ENCODE measurements around the gene PLCD4.

PLCD4 gene

DNA sequence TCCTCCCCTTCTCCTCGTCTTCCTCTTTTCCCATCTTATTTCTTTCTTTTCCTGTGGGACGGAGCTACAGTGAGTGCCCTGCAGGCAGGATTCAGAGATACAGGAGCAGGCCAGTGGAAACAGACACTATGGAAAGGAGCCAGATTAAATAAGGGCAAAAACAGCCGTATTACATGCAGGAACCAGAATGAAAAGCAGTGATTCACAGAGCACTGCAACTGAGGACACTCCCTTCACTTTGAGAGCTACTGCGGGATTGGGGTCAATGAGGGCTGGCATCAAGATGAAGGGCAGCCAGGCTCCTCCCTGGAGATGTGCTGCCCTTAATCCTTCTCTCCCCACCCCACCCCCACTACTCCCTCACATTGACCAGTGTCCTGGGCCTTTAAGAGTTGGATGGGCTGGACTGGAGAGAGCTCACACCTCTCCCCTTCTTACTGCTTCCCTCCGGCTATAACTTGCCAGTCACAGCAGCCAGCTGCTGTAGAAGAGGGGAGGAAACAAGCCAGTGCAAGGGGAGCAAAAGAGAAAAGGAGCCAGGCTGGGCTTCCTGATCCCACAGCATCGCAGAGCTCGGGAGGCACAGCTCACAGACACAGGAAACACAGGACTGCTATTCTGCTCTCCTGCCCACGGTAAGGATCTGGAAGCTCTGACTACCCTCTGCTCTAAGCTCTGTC is at the start of gene PLCD4:
Gene PLCD4, plus strand, starts transcription at position 464 of the 680 bp plus-strand sequence. CDS start 7,841 bp downstream, outside the sequence.
- no peak for DNase-seq

DNA sequence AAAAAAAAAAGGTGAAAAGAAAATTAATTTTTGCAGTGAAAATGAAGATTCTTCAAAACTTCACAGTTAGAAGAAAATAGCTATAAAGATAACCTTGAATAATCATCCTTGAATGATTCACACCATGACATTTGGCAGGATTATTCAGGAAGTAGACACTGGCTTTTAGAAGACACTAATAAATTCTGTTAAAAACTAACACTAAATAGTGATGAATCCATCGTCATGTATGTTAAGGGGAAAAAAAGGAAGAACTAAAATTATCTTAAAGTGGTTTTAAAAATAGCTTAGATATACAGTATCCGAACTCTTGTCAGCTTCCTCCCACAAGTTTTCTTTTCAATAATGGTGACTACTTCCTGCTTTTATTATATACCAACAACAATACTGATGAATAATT is 49.8 kb upstream of the PLCD4 start:
- no peak for DNase-seq

DNA sequence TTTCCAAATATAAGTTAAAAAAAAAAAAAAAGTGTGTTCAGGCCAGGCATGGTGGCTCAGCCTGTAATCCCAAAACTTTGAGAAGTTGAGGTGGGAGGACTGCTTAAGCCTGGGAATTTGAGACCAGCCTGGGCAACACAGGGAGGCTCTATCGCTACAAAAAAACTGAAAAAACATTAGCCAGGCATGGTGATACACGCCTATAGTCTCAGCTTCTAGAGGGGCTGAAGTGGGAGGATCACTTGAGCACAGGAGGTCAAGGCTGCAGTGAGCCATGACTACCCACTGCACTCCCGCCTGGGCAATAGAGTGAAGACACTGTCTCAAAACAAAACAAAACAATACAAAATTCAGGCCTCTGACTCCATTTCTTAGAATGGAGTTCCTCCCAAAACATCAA is 48.7 kb upstream of the PLCD4 start:
- DNase-seq: no peak

DNA sequence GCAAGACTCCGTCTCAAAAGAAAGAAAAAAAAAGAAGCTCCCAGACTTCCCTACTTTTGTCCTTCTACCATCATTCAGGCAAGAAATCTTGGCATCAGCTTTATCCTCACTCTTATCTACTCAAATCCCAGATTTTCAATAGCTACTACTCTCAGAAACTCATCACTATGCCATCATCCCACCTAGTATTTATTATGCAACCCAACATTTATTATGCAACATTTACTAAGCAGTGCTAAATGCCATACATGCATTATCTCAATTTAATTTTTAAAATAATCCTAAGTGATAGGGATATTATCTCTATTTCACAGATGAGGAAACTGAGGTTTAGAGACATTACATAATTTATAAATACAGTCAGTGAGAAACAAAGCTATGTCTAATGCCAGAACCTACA is 43.6 kb upstream of the PLCD4 start:
- DNase-seq: no peak

DNA sequence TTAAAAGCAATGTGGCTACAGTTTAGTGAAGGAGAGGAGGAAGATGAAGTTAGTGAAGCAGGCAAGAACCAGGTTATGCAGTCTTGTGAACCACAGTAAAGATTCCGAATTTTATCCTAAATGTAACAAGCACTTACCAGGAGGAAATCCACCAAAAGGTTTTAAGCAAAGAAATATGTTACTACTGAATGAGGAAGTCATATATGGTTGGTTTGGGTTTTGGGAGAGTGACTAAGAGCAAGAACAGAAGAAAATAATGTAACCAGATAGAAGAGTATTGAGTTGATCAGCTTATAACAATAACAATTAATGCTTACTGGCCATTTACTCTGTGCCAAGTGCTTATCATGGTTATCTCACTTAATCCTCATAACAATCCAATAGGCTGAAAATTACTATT is 41.4 kb upstream of the PLCD4 start:
- DNase-seq: no peak

DNA sequence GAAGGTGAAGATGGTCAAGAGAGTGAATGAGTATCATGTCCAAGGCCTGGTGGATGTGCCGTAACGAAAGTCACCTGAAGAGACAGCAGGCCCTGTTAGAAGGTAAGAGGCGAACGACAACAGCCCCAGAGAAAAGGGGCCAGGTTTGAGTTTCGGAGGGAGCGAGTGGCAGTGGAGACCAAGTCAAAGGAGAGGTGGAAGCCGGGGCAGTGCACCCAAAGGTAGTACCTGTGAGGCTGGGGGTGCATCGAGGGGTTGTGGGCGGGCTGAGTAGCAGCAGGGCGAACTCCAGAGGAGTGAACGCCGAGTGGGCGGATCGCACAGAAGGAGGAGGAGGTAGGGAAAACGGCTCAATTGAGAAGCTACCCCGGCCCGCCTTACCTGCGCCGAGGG is 39.9 kb upstream of the PLCD4 start:
- DNase-seq: peak; percentile 72

DNA sequence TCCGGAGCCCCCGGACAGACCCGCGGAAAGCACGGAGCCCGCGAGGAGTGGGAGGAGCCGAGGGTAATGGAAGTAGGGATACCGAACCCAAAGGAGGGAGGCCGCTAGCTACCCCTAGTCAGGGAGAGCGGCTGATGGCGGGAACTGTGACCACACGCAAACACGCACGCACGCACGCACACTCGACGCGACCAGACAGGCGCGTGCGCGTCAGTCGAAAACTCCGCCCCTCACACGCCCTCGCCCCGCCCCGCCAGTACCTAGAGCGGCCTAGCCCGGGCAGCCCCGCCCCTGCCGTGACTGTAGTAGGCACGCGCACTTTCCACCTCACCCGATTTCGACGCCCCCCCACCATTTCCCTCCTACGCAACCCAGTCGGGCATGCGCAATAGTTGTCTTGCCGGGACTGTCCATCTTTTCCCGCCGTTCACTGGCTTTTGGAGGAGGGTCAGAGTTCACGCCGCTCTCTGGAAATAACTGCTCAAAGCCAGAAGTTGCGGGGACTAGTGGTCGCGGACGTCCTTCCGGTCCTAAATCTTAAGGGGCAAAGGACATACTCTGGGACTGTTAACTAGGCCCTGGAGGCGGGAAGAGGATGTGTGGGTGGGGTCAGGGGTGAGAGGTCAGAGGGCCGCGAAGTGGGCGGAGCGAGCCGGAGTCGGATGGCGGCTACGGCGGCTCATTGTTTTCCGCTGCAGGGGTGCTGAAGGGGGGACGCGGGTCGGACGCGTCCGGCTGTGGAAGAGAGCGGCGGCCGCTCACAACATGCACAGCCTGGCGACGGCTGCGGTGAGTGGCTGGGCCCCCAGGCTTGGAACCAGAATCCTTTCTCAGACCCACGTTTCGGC is 39.3 kb upstream of the PLCD4 start, which contains the start of the genes CNOT9 and USP37:
Gene CNOT9, plus strand, starts transcription at position 650 of the 848 bp plus-strand sequence. Its CDS starts 116 bp downstream, at position 766.
Gene USP37, minus strand, starts transcription at position 162 of the 848 bp plus-strand sequence. CDS start 9,698 bp downstream, outside the sequence.
- DNase-seq: peak; percentile 99

DNA sequence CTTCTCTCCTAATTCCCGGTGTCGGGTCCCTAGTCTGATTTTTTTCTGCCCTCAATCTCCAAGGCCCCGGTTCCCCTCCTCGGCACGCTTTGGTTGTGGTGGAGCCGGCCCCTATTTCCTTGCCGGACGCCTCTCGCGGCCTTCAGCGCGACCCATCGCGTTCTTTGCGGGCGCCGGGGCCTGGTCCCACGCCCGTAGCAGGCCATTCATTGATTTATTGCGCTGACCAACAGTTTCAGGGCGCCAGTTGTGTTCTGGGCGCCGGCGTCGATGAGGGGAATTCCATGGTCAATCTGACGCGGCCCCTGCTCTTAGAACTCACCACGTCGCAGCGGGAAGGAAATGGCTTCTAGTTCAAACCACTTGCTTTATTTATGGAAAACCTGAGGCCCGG is 38.7 kb upstream of the PLCD4 start:
- peak; percentile 66 for DNase-seq

DNA sequence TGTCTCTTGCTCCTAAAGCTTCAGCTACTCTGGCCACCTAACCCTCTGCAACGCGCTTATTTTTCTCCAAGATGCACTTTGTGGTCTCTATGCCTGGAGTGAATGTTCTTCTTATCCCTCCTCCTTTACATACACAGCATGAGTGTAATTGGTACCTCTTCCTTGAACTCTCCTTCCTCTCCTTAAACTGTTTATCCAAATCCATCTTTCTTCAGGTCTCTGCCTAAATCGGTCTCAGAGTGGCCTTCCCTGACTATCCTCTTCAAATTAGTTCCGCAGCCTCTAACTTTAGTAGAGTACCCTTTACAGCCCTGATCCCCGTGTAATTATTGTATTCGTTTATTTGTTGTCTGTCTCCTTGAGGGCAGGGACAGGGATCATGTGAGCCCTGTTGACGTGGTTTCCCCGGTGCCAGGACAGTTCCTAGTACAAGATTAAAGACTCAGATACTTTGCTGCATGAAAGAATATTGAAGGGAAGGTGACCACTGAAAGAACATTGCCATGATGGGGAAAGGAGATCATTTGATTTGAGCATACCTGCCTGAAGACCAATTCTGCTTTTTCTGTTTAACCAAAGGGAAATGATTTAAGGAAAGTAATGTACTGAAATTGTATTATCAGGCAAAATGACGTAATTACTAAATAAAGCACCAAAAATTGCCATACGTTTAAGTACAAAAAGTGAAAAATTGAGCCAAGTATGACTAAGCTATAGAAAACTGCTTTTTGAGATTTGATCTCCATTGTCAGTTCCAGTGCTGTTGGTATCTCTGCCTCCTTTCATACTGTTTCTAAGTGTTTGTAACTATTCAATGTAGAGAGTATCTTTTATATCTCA is 37.8 kb upstream of the PLCD4 start:
- DNase-seq: no peak

DNA sequence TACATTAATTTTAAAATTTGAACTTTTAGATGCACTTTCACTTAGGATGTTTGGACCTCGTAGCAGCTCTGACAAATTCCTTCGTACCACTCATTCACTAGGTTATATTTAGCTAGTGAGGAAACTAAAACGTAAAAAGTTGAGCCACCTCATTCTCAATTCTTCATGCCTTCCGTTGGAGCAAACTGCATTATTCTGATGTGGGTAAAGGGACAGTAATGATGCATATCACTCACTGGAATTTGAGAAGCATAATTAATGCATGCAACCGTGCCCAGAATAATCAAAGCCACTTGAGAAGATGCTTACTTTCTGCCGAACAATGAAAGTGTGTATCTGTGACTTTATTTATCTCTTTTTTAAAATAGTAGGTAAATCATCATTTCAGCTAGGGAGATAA is 36.8 kb upstream of the PLCD4 start:
- DNase-seq: no peak

DNA sequence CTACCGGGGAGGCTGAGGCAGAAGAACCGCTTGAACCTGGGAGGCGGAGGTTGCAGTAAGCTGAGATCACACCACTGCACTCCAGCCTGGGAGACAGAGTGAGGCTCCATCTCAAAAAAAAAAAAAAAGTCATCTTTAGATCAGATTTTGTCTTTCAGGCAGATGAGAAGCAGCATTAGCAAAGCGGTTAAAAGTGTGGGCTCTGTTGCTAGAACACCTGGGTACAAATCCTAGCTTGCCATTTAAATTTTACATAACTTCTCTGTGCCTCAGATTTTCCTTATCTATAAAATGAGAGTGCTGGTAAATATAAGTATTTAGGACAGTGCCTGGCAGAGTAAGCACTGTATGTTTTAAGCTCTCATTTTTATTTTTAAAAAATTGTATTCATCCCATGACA is 30.8 kb upstream of the PLCD4 start:
- DNase-seq: no peak

DNA sequence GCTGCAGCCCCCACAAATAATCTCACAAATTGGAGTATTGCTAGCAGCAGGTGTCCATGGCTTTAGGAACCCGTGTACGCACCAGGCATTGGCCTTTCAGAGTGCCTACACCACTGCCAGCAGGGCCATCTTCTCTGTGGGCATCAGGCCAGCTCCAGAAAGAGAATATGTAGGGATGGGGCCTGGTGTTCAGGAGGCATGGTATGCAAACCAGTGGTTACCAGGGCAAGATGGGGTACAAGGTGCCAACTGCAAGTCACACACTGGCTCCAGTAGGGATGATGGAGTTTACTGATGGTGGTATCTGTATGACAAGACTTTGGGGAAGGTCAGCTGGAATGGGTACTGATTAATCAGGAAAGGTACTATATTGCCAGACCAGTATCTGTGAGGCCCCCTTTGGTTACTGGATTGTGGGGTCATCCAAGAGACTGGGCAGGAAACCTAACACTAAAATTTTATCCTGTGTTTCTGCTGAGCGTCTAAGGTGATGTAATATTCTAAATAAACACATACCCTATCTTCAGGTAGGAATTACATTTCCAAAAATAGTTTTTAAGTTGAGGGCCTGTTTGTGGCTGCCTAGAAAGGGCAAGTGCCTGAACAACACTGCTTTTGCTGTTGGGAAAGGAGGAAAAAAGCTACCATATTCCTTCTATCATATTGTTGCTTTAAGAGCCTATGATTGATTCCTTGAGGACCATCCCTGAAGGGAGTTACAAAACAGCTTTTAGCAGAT is 30.0 kb upstream of the PLCD4 start:
- DNase-seq: no peak

DNA sequence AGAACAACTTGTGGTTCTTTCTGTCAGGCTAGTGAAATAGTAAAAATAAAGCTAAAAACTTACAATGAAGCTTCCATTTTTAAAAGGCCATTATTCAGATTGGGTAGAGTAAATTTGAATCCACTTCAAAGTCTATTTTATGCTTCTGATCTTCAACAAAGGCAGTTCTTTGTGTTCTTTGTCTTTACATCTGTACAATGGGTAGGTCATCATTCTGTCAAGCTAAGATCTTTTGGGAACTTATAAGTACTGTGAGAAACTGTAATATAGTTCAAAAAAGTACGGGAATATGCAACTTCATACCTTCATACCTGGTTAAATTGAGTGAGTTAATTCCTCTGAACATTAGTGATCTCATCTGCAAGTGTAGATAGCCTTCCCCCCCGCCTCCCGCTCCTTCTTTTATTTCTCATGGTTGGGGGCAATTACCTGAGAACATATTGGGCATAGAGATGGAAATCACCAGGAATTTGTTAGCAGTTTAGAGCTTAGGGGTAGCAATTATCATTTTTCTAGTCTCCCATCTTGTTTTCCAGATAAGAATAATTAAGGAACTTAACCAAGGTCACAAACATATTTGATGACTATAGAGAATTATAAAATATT is 29.3 kb upstream of the PLCD4 start:
- DNase-seq: no peak

DNA sequence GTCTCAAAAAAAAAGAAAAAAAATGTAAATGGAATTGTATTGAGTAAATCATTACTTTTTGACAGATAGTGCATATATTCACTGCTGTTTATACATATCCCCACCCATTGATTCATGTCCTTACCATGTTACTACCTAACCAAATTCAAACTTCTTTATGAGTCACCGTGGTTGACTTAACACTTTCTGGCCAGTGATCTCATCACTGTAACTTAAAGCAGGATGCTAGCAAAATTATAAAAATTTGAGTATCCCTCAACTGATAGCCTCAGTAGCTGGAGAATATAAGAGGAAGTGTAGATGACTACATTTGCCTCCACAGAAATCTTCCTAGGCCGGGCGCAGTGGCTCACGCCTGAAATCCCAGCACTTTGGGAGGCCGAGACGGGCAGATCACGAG is 25.6 kb upstream of the PLCD4 start:
- DNase-seq: no peak

DNA sequence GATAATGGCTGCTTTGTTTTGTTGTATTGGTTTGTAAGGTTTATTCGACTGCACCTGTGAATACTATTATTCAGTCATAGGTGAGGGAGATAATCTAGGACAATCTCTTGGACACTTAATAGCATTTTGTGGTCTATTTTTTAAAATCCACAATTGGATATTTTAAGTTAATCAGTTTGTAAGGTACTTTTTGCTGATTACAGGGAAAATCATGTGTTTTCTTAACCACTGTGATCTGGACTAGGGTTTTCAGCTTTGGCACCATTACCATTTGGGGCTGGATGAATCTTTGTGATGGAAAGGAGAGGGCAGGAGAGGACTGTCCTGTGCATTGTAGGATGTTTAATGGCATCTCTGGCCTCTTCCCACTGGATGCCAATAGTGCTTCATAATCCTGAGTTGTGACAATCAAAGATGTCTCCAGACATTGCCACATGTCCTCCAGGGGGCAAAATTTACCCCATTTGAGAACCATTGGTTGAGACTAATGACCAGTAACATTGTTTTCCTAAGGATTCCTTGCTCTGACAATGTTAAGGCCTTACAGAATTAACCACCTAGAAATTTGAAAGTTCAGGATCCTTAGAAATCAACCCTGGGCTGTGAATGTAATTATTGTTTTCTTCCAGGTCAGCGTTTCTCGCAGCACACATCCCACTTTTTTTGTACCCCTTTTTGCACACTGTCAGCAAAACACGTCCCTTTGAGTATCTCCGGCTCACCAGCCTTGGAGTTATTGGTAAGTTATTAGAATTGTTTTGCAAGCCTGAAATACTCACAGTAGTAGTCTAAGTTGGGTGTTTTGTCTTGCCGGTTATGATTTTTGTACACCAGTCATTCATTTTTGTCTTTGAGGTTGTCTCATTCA is 23.5 kb upstream of the PLCD4 start:
- no peak for DNase-seq

DNA sequence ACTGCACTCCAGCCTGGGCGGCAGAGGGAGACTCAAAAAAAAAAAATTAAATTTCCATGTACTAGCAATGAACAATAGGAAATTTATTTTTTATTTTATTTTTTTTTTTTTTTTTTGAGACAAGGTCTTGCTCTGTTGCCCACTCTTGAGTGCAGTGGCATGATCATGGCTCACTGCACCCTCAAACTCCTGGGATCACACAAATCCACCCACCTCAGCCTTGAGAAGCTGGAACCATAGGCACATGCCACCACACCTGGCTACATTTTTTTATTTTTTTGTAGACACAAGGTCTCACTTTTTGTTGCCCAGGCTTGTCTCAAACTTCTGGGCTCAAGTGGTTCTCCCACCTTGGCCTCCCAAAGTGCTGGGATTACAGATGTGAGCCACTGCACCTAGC is 22.2 kb upstream of the PLCD4 start:
- no peak for DNase-seq

DNA sequence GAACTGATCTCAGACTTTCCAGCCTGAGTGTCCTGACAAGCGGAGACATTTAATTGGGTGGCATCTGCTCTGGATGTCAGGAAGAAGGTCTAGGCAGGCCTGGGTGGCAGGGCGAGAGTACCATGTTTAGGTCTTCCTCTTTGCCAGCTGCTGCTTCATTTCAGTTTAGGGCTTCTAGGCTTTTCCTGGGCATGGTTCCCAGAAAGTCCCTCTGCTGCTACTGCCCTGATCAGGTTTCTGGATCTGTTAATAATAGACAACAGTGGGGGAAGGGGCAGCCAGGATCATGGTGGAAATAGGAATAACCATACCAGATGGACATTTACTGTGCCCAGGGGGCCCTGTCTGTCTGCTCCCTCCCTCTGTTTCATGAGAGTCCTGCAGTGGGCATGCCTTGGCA is 2.3 kb upstream of the PLCD4 start:
- DNase-seq: no peak

DNA sequence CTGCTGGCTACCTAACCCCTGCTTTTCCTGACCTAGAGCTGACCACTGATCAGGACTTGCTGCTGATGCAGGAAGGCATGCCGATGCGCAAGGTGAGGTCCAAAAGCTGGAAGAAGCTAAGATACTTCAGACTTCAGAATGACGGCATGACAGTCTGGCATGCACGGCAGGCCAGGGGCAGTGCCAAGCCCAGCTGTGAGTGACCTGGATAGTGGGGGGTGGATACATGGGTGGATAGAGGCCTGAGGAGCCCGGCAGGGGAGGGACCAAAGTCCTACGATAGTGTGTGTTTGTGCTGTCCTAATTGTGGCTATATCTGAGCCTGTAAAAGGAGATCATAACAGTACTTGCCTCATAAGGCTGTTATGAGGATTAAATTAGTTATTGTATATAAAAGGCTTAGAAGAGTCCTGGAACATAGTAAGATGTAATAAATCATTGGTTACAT is 8.2 kb downstream of the PLCD4 start:
- DNase-seq: no peak

DNA sequence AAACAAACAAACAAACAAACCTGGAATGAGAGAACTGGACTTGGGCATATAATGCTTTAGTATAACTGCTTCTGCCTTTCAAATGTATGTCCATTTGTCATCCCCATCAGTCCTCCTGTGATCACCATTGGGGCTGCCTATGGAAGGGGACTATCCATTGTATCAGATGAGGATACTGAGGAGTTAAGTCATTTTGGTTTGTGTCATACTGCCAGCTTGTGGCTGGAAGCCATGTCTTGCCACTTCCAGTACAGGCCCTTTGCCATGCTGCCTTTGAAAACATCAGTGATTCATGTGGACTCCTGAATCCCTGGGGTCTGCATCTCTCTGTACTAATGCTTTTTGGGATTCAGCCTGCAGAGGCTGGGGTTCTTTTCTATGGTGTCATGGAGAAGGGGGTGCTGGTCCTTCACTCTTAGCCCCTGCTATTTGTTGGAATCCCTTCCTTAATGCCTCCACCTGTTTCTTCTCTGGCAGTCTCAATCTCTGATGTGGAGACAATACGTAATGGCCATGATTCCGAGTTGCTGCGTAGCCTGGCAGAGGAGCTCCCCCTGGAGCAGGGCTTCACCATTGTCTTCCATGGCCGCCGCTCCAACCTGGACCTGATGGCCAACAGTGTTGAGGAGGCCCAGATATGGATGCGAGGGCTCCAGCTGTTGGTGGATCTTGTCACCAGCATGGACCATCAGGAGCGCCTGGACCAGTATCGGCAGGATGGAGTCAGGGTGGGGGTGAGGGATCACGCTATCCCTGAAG is 10.6 kb downstream of the PLCD4 start:
- DNase-seq: no peak

DNA sequence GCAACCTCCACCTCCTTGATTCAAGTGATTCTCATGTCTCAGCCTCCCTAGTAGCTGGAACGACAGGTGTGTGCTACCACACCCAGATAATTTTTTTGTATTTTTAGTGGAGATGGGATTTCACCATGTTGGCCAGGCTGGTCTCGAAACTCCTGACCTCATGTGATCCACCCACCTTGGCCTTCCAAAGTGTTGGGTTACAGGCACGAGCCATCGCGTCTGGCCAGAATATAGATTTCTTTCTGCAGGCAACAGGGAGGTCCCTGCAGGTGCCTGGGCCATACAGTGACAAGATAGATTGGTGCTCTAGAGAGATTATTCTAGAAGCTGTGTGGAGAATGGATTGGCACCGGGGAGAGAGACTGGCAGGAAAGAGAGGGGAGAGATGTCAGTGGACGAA is 13.3 kb downstream of the PLCD4 start:
- DNase-seq: no peak

Measured in NK-92 treated with Interleukin-12 subunit alpha and Interleukin-12 subunit beta, amount 100 ng/mL, for 24 hours (cell line).